Measurements from ENCODE around the gene FCAR. TPM values are rescaled to one million over a fixed set of nuclear protein-coding genes. Genes with fewer than 3 reads are reported as not detected.
"Not testable (repeated sequence)": the region's sequence is repeated elsewhere in the genome, so short reads cannot be mapped to it uniquely, and the experiment has no call there.

FCAR gene
- total RNA-seq, 1 donor from 2014 or later, result 2.6 TPM

GRCh38 chr19:54896036-54896435 lies 22.0 kb downstream of the FCAR start:
- no peak for DNase-seq

DNA sequence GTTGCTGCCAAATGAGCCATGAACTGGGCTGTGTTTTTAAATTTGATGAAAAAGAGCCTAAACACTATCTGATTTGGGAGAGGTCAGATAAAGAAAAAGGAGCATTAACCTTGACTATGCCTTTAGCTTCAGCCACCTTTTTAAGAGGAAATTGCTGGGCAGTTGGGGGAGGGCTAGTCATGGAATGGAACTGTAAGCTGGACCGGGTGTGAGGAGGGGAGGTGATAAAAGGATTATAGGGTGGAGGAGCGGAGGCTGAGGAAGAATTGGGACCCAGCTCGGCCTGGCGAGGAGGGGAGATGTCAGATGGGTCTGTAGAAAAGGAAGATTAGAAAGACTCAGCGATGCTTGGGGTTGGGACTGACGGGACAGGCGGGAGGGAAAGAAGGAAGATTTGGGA lies 24.6 kb downstream of the FCAR start:
- DNase-seq, result not testable (repeated sequence)

DNA sequence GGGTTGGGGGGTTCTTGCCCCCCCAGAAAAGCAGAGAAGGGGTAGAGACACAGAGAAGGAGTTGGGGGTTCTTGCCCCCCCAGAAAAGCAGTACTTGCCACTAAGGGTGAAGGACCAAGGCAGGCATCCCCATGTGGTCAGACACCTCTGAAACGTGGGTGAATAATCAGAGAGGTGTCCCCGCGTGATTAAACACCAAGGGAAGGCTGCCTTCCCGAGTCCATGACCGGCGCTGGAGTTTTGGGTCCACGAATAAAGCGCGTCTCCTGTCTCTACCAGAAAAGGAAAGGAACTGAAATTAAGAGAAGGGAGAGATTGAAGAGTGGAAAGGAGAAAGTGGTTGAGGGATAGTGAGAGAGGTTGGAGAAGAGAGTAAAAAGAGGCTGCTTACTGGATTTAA lies 25.6 kb downstream of the FCAR start:
- DNase-seq, result not testable (repeated sequence)

DNA sequence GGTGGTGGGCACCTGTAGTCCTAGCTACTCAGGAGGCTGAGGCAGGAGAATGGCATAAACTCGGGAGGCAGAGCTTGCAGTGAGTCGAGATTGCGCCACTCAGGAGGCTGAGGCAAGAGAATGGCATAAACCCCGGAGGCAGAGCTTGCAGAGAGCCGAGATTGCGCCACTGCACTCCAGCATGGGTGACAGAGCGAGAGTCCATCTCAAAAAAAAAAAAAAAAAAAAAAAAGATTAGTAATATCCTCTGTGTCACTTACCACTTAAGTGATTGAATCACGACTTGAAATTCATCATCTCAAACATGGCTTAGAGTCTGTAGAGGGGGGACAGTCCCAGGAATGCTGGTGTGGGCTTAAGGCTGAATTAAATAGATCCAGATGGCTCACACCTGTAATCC lies 27.1 kb downstream of the FCAR start:
- not testable (repeated sequence) for DNase-seq

- no peak for DNase-seq
Observed at GRCh38 chr19:54902061-54902460, 28.0 kb downstream of the FCAR start.

GRCh38 chr19:54903303-54903702 lies 29.3 kb downstream of the FCAR start:
- no peak for DNase-seq

- not testable (repeated sequence) for DNase-seq
Observed at GRCh38 chr19:54904261-54904660, 30.2 kb downstream of the FCAR start.

DNA sequence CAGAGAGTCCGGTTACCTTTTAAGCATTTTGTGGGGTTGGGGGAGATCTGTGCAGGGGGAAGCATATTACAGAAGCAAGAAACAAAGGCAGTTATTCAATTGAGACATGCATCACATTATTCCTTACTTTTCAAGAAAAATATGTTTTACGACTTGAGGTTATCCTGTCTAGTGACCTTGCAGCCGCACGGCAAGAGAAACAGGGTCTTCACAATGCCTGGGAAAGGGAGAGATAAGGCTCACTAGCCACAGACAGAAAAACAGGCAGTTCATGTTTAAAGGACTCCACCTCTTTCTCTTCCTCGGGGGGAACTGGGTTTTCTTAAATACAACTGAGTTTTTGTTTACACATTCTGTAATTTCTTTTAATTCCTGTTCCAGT lies 31.4 kb downstream of the FCAR start:
- DNase-seq, result no peak

GRCh38 chr19:54905803-54906511 lies 31.9 kb downstream of the FCAR start, which contains the start of gene NCR1:
Gene NCR1, plus strand, starts transcription at chr19:54906148. Its CDS starts 40 bp downstream, at chr19:54906188.
- no peak for DNase-seq

GRCh38 chr19:54906819-54907218 lies 32.8 kb downstream of the FCAR start:
- DNase-seq, result no peak

GRCh38 chr19:54907899-54908298 lies 33.9 kb downstream of the FCAR start:
- DNase-seq, result not testable (repeated sequence)

DNA sequence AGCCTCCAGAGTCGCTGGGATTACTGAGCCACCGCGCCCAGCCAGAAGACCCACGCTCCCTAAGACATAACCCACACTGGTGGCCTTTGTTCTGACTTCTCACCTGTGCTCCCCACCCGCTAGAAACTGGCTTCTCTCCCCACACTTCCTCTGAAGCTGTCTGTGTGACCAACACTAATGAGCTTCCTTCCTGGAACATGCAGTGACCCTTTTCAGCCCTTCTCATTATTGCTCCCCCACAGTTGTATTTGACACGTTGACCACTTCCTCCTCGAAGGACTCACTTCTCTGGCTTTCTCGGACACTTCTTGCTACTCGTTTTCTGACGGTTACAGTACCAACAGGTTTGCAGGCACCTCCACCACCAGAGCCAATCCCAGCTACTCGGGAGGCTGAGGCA lies 42.8 kb downstream of the FCAR start:
- DNase-seq, result no peak

GRCh38 chr19:54918499-54918898 lies 44.5 kb downstream of the FCAR start:
- no peak for DNase-seq

DNA sequence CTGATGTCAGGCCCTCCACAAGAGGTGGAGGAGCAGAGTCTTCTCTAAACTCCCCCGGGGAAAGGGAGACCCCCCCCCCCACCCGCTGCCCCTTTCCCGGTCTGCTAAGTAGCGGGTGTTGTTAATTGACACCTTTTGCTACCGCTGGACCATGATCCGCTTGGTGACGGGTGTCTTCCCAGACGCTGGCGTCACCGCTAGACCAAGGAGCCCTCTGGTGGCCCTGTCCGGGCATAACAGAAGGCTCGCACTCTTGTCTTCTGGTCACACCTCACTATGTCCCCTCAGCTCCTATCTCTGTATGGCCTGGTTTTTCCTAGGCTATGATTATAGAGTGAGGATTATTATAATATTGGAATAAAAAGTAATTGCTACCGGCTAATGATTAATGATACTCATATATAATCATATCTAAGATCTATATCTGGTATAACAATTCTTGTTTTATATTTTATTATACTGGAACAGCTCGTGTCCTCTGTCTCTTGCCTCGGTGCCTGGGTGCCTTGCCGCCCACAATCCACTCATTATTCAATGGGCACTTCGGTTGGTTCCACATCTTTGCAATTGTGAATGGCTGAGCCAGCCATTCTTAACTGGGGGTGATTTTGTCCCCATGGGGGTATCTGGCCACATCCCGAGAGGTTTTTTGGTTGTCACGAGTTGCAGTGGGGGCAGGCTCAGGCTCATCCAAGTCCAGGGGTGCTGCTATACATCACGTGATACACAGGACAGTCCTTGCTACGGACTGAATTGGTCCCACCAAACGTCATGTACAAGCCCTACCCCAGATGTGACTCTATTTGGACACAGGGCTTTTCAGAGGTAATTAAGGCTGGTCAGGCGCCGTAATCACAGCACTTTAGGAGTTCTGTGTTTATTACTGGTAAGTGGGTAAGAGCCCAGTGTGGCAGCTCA lies 45.9 kb downstream of the FCAR start:
- DNase-seq, result not testable (repeated sequence)

DNA sequence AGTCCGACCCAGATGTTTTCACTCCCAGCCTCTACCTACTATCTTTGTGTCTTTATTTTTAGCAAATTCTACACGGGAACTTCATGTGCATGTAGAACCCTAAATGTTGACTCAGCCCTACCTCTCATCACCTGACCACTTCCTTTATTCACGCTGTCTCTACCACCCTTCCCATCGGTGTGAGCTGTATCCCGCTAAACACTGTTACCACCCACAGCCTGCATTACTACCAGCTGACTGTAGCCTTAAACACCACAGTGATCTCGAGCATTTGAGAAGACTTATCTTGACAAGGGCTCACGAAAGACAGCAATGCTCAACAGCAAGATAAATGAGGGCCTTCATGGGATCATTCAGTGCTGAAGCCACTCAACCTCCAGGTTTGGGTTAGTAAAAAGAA lies 47.0 kb downstream of the FCAR start:
- no peak for DNase-seq

DNA sequence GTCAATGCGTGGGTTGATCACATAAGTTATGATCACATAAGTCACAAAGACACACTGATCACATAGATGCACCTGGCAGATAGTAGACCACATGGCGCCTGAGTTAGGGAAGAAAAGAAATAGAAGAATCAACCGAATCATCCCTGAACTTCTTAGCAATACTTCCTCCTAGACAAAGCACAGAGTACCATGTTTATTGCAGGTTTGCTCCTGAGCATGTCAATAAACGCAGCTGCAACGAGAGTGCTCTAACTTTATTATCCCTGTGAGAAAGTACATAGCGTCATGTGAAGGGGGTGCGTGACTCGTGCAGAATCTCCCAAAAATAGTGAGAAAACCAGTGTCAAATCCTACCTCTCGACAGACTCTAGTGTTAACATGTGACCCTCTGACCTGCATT lies 49.2 kb downstream of the FCAR start:
- DNase-seq, result no peak

- no peak for DNase-seq
Observed at GRCh38 chr19:54928299-54928698, 54.3 kb downstream of the FCAR start.

GRCh38 chr19:54937926-54938325 lies 63.9 kb downstream of the FCAR start:
- DNase-seq, result no peak

DNA sequence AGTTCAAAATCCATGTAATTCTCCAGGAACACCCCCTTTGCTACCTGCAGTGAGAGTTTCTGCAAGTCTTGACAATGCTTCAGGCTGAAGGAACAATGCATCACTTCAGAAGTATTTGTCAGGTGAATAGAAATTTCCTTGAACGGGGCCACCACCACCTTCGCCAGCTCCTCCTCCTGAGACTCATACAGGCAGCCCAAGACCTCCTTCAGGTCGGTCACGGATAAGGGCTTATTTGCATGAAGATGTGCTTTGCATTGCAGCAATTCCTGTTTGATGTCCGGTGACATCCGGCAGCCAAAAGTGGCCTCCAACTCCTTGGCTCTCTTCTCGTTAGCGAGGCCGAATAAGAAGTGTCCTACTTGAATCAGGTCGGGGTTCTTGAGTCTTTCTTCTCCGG lies 64.9 kb downstream of the FCAR start:
- no peak for DNase-seq

DNA sequence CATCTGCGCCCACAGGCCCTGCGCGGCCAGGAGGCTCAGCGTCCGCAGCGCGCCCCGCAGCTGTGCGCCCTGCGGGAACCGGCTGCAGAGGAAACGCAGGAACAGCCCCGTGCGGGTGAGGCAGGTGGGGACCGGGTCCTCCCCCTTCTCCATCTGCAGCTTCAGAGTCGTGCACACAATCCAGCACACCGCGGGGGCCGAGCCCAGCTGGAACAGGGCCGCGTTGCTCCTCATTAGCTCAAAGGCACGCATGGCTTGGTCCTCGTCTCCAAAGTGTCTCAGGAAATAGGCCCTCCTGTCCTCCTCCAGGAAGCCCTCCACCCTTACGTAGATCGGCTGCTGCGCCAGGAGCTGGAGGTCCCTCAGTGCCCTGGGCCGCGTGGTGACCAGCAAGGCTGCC lies 65.5 kb downstream of the FCAR start:
- not testable (repeated sequence) for DNase-seq

Data from tongue (tissue), 2 donors.